Testis (tissue), 3 donors: Measurements from ENCODE around the gene RPS6KA4. TPM values are rescaled to one million over a fixed set of nuclear protein-coding genes. Genes with fewer than 3 reads are reported as not detected.

Experiments used
- DNase-seq: peaks from one replicate; pipeline ENCODE4 v3.0.0-alpha.2; 2019
- H3K27ac ChIP-seq, 2 donors: fragments of 200-600 bp; sonication (generic); one replicate each; pipeline ENCODE4 v1.5.1; 2019
- H3K27me3 ChIP-seq: fragments of 200-600 bp; sonication (generic); one replicate; pipeline ENCODE4 v1.5.1; 2019
- H3K36me3 ChIP-seq: fragments of 200-600 bp; sonication (generic); one replicate; pipeline ENCODE4 v1.5.1; 2017; ENCODE audit warnings: low read depth; ENCODE audit errors: missing control alignments
- H3K4me1 ChIP-seq: fragments of 200-600 bp; sonication (generic); one replicate; pipeline ENCODE4 v1.5.1; 2019
- H3K4me3 ChIP-seq, 2 donors: fragments of 200-600 bp; sonication (generic); one replicate each; pipeline ENCODE4 v1.5.1; 2017 to 2019
- H3K9me3 ChIP-seq: fragments of 200-600 bp; sonication (generic); one replicate; pipeline ENCODE4 v1.5.1; 2017
- CTCF ChIP-seq, 3 experiments: fragments of 450-650 bp in 2 of 3; fragments of 200-600 bp in 1 of 3; sonication (generic) in 1 of 3; IDR thresholded peaks; one replicate each; pipeline ENCODE4 v1.5.1; 2016 to 2019; ENCODE audit warnings: antibody characterized with exemption in 3 of 3, mild to moderate bottlenecking in 2 of 3, moderate library complexity in 1 of 3
- POLR2A ChIP-seq: fragments of 450-650 bp; IDR thresholded peaks from one replicate; pipeline ENCODE4 v1.6.1; 2017; ENCODE audit warnings: antibody characterized with exemption, mild to moderate bottlenecking, moderate library complexity
- WGBS, 2 donors: methylation state at CpG; one replicate each; pipeline ENCODE4 v1.1.5; 2018; 5-methylcytosine and 5-hydroxymethylcytosine counted together
- intact Hi-C: fragments of 100-400 bp; cut with DNase I; formaldehyde crosslinking; loops from one replicate; pipeline ENCODE4 v1.15.1; 2023; ENCODE audit warnings: low total_unique reads
- polyA plus RNA-seq: library from polyadenylated mRNA; stranded (reverse); fragments of 350-450 nt; fragmentation: Illumina TruSeq; extraction: RNeasy Lipid Tissue Mini Kit (QIAGEN cat#74804); gene quantifications from one replicate; pipeline ENCODE4 v1.2.3, GENCODE V29; 2014; ENCODE audit warnings: low read depth, low replicate concordance; ENCODE audit not compliant: insufficient read depth
- total RNA-seq, 2 donors: library from RNA; depleted of rRNA; stranded (reverse); fragments of >200 nt; gene quantifications; one replicate each; pipeline ENCODE4 v1.2.3, GENCODE V29; 2016

RPS6KA4 gene
- total and polyA plus RNA-seq, 3 donors from 2014 or later = 9.2 to 15.6 (median 15.6) TPM

- Histone ChIP-seq H3K27me3 (no peaks in the 10 kb centered on the region), H3K9me3 (no peaks in the 10 kb centered on the region), H3K27ac (no peak overlapping the region), H3K36me3 (no peaks in the 10 kb centered on the region), H3K4me1 (peaks cover 4% of the 10 kb centered on the region), H3K4me3 (no peak overlapping the region)
- WGBS, 2 donors = 70 to 85% methylated on average over 4 of the region's 4 CpGs
- no peak for DNase-seq
- TF ChIP-seq CTCF (IDR thresholded peaks at IDR 0.05) = no peak
- no peak for TF ChIP-seq POLR2A
- intact Hi-C loops = no loop called here
These were observed 5.9 kb downstream of the RPS6KA4 start for GRCh38 chr11:64364911-64365310.

- Histone ChIP-seq H3K9me3 (no peaks in the 10 kb centered on the region), H3K36me3 (no peaks in the 10 kb centered on the region), H3K4me3 (no peak overlapping the region), H3K27ac (no peak overlapping the region), H3K4me1 (peaks cover 3% of the 10 kb centered on the region), H3K27me3 (no peaks in the 10 kb centered on the region)
- intact Hi-C loops = no loop called here
- no peak for DNase-seq
- TF ChIP-seq CTCF (IDR thresholded peaks at IDR 0.05) (no peak), POLR2A (no peak)
- WGBS, 2 donors = 91 to 94% methylated on average over 1 of the region's 1 CpG
These were observed 7.8 kb downstream of the RPS6KA4 start for GRCh38 chr11:64366751-64367150.

- Histone ChIP-seq H3K27me3 (no peaks in the 10 kb centered on the region), H3K36me3 (no peaks in the 10 kb centered on the region), H3K4me3 (peak overlapping the region in 1 of 2 donors; percentile 23), H3K9me3 (no peaks in the 10 kb centered on the region), H3K27ac (no peak overlapping the region), H3K4me1 (peaks cover 12% of the 10 kb centered on the region)
- 61 to 80% methylated on average over 28 to 44 of the region's 46 CpGs for WGBS, 2 donors
- no peak for DNase-seq
- no peak for TF ChIP-seq POLR2A
- no peak for TF ChIP-seq CTCF (IDR thresholded peaks at IDR 0.05)
- intact Hi-C loops = no loop called here
These were observed 9.1 kb downstream of the RPS6KA4 start for GRCh38 chr11:64367931-64368672.

- Histone ChIP-seq H3K27me3 (no peaks in the 10 kb centered on the region), H3K27ac (no peak overlapping the region), H3K4me1 (peaks cover 12% of the 10 kb centered on the region), H3K9me3 (no peaks in the 10 kb centered on the region), H3K4me3 (peak overlapping the region in 1 of 2 donors; percentile 23), H3K36me3 (no peaks in the 10 kb centered on the region)
- no peak for DNase-seq
- intact Hi-C loops = no loop called here
- TF ChIP-seq POLR2A = no peak
- TF ChIP-seq CTCF (IDR thresholded peaks at IDR 0.05) = no peak
- WGBS, 2 donors = 65 to 73% methylated on average over 17 to 28 of the region's 28 CpGs
These were observed 9.7 kb downstream of the RPS6KA4 start for GRCh38 chr11:64368673-64369074.
